Stomach (tissue), 4 donors: ENCODE measurements around the gene PLEKHO1.

ENCODE experiments used
- POLR2A ChIP-seq, 4 donors: fragments of 450-650 bp; IDR thresholded peaks; one replicate each; pipeline ENCODE4 v1.6.1; 2016; ENCODE audit warnings: antibody characterized with exemption in 4 of 4, control low read depth in 2 of 4, mild to moderate bottlenecking in 1 of 4, moderate library complexity in 1 of 4
- TF ChIP-seq, protein P1 (sequence below), 7 experiments: fragments of 450-650 bp in 4 of 7; fragments of 200-600 bp in 3 of 7; sonication (generic) in 3 of 7; IDR thresholded peaks; one replicate each; pipeline ENCODE4 v1.5.1; 2016 to 2019; ENCODE audit warnings: antibody characterized with exemption in 7 of 7, control low read depth in 2 of 7, mild to moderate bottlenecking in 1 of 7

DNA sequence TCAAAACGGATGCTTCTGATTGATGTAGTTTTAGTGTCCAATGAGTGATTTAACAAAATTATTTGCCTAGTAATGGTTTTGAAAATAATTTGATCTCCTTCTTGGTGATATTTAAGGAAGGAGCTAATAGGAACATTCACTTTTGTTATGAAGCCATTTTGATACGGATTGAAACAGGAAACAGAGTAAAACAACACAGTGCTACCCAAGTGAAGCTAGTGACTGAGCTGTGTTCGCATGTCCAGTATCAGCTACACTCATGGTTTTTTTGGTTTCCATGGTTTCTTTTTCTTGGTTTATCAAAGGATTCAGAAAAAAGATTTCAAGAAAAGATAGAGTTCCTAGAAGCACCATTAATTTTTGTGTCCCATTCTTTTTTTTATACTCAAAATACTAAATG is 40.1 kb upstream of the PLEKHO1 start:
- TF ChIP-seq POLR2A (IDR thresholded peaks at IDR 0.05) = no peak
- TF ChIP-seq, protein P1, sequence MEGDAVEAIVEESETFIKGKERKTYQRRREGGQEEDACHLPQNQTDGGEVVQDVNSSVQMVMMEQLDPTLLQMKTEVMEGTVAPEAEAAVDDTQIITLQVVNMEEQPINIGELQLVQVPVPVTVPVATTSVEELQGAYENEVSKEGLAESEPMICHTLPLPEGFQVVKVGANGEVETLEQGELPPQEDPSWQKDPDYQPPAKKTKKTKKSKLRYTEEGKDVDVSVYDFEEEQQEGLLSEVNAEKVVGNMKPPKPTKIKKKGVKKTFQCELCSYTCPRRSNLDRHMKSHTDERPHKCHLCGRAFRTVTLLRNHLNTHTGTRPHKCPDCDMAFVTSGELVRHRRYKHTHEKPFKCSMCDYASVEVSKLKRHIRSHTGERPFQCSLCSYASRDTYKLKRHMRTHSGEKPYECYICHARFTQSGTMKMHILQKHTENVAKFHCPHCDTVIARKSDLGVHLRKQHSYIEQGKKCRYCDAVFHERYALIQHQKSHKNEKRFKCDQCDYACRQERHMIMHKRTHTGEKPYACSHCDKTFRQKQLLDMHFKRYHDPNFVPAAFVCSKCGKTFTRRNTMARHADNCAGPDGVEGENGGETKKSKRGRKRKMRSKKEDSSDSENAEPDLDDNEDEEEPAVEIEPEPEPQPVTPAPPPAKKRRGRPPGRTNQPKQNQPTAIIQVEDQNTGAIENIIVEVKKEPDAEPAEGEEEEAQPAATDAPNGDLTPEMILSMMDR (IDR thresholded peaks at IDR 0.05) = no peak
